Mesenteric fat pad (tissue), 1 donor: Measurements from ENCODE around the gene PCIF1. TPM values are rescaled to one million over a fixed set of nuclear protein-coding genes. Genes with fewer than 3 reads are reported as not detected.
"Not testable (repeated sequence)": the region's sequence is repeated elsewhere in the genome, so short reads cannot be mapped to it uniquely, and the experiment has no call there.

Source experiments
- DNase-seq: peaks from one replicate; pipeline ENCODE4 v3.0.0-alpha.2; 2020; ENCODE audit warnings: low spot score
- long read RNA-seq: library from polyadenylated mRNA; unstranded; transcript quantifications from one replicate; pipeline ENCODE4 v2.0.0, GENCODE V29; 2020
- total RNA-seq: library from RNA; stranded (reverse); fragmentation: NEBNext Ultra II Directional; extraction: Animal tissue kit (Norgen Biotek cat#: 25700); gene quantifications from one replicate; pipeline ENCODE4 v1.2.1, GENCODE V29; 2021
- donor health status: DM: yes; HTN: yes; CAD: no.

Gene PCIF1
- total RNA-seq, result 27.1 TPM
- long read RNA-seq, transcript PCIF1-201 (17 exons, 2,747 nt), result major isoform, 75 of 119 reads
- long read RNA-seq, partial matches to known transcripts, result 16 of 119 reads
- long read RNA-seq, other reads (novel, unspliced or antisense), result 27 of 119 reads

GRCh38 chr20:45934586-45935415, at the start of gene PCIF1:
TSS of gene PCIF1 (plus strand) at chr20:45934683. CDS start at chr20:45939000, 4,317 bp downstream.
- peak; percentile 99 for DNase-seq

DNA sequence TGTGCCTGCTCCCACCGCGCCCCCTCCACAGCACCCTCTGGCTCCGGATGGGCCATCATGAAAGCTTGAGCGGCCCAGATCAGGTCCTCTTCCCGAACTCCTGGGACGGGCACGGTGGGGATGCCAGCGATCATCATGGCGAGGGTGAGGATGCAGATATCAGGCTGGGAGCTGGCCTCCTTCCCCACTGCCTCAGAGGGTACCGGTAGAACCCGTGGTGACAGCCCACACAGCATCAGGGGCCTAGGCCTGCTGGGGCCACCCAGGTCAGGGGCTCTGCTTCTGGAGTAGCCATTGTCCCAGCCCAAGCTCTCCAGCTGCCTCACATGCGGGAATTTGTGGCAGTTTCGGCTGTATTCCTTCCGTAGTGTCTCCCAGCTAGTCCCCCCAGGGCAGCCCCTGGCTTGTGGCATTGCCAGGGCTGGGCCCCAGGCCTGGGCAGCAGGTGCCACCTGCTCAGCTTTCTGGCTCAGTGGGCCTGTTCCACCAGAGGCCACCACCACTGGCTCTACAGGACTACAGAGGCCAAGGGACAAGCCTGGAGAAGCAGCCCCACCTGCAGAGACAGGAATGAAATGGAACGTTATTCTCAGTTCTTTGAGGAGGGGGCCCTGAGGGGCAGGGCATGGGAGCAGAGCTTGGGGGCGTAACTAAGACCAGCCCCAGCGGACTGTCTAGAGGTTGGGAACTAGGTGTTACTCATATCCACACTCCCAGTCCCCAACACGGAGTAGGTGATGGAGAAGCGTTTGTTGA, 47.7 kb upstream of the PCIF1 start:
- DNase-seq, result no peak

DNA sequence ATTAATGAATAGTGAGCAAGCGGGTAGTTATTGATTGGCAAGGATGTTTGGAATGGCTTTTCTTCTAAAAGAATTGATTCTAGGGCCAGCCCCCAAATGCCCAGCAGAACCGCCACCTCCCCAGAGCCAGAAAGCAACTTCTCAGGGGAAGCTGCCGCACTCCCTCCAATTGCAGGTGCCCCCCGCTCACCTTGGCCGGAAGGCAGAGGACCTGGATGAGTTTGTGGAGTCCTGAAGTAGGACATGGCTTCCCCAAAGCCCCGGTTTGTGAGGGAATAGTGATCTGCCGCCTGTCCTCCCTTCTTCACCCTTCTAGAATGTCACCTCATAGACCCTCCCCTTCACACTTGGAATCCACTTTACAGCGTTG, 47.2 kb upstream of the PCIF1 start, which contains the start of gene SPATA25:
Gene SPATA25, minus strand, starts transcription at position 277 of the 370 bp plus-strand sequence. Its CDS starts 32 bp downstream, at position 245.
- no peak for DNase-seq

DNA sequence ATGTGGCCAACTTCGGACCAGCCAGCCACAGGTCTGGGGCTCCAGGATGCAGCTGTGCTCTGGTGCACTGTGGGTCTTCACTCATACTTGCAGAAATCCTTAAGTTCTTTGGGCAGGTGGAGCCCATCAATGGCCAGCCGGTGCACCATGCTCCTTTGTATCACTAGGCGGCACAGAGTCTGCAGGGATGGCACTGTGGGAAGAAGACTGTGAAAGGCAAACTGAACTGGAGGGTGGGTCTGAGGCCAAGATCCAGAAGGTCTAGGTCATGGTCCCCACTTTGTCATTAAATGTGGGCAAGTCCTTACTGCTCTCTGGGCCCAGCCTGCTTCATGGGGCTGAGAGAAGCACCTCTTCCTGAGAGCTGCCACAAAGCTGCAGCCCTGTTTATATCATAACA, 45.8 kb upstream of the PCIF1 start:
- DNase-seq, result no peak

GRCh38 chr20:45890077-45890984, 44.2 kb upstream of the PCIF1 start:
- DNase-seq, result no peak

DNA sequence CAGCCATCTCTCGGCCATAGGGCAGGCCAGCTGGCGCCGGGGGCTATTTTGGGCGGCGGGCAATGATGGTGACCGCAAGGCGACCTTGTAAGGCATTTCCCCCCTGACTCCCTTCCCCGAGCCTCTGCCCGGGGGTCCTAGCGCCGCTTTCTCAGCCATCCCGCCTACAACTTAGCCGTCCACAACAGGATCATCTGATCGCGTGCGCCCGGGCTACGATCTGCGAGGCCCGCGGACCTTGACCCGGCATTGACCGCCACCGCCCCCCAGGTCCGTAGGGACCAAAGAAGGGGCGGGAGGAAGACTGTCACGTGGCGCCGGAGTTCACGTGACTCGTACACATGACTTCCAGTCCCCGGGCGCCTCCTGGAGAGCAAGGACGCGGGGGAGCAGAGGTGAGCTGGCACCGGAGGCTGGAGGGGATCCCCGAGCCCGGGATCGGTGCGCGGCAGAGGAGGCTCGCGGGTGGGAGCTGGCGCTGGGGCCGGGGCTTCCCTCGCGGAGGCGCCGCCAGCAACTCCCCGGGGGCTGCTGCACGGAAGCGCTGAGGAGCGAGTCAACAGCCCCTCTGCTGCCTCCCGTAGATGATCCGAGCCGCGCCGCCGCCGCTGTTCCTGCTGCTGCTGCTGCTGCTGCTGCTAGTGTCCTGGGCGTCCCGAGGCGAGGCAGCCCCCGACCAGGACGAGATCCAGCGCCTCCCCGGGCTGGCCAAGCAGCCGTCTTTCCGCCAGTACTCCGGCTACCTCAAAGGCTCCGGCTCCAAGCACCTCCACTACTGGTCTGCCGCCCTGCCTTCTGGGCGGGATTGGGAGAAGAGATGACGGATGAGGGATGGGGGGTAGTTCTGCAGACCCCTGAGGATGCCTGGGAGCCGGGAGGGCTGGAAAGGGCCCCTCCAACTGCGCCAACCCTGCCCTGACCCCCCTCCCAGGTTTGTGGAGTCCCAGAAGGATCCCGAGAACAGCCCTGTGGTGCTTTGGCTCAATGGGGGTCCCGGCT, 43.2 kb upstream of the PCIF1 start, which contains the start of the genes CTSA and NEURL2:
Gene CTSA, plus strand, starts transcription at position 351 of the 999 bp plus-strand sequence. Its CDS starts 234 bp downstream, at position 585.
Gene NEURL2, minus strand, starts transcription at position 224 of the 999 bp plus-strand sequence. Its CDS starts 217 bp downstream, at position 7.
- DNase-seq, result peak; percentile 96

GRCh38 chr20:45892049-45892825, 42.2 kb upstream of the PCIF1 start:
- DNase-seq, result no peak

DNA sequence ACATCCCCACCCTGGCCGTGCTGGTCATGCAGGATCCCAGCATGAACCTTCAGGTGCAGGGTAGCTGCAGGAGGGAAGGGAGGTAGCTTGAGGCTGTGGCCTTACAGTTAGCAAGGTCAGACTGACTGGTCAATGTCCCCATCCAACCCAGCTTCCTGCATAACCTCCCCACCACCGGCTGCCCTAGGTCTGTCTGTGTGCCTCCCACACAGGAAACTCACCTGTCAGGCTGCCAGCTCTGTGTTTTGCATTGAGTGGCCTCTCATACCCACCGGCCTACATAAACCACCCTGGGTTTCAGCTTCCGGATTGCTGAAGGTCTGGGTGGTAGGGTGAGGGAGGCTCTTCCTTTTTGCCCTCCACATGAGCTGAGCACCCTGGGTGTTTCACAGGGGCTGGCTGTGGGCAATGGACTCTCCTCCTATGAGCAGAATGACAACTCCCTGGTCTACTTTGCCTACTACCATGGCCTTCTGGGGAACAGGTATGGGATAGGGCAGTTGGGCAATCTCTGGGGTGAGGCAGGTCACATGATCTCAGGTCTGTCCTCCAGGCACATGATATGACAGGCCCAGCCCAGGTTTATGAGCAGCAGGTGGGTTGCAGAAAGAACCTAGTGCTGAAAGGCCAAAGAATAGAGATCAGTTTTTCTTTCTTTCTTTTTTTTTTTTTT, 41.5 kb upstream of the PCIF1 start:
- no peak for DNase-seq

DNA sequence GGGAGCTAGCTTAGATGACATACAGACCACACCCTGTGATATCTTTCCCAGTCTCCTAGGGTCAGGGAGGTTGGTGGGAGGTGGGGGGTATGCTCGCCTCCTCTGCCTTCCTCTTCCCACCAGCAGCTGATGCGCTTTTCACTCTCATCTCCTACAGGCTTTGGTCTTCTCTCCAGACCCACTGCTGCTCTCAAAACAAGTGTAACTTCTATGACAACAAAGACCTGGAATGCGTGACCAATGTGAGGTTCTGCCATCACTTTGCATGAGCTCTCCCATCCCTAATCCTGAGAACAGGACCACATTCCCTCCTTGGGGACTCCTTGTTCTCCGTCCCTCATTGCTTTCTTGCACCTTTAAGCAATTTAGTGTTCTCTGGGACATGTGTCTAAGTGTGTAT, 40.7 kb upstream of the PCIF1 start:
- DNase-seq, result no peak

DNA sequence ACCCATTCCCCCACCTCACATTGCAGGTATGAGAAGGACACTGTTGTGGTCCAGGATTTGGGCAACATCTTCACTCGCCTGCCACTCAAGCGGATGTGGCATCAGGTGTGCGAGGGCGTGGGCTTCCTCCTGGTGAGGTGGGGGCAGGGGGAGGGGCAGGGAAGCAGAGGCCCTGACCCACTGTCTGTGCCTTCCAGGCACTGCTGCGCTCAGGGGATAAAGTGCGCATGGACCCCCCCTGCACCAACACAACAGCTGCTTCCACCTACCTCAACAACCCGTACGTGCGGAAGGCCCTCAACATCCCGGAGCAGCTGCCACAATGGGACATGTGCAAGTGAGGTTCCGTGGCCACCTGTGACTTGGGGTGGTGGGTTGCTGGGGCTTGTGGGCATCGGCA, 39.7 kb upstream of the PCIF1 start:
- DNase-seq, result no peak

GRCh38 chr20:45896641-45897161, 37.8 kb upstream of the PCIF1 start:
- no peak for DNase-seq

DNA sequence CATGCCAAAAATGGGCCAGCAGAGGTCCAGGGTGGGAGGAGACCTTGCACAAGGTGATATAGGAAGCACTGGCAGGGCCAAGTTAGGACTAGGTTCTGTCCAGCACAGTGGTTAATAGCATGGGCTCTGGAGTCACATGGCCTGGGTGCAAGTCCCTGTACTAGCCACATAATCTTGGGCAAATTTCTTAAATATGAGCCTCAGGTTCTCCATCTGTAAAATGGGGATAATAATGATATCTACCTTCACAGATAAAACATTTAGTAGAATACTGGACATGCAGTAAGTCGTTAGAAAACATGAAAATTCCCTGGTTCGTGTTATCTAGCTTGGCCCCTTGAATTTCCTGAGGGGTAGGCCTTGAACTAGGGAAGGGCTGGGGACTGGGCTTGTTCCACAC, 37.2 kb upstream of the PCIF1 start:
- DNase-seq, result no peak

GRCh38 chr20:45897692-45898091, 36.8 kb upstream of the PCIF1 start:
- no peak for DNase-seq

DNA sequence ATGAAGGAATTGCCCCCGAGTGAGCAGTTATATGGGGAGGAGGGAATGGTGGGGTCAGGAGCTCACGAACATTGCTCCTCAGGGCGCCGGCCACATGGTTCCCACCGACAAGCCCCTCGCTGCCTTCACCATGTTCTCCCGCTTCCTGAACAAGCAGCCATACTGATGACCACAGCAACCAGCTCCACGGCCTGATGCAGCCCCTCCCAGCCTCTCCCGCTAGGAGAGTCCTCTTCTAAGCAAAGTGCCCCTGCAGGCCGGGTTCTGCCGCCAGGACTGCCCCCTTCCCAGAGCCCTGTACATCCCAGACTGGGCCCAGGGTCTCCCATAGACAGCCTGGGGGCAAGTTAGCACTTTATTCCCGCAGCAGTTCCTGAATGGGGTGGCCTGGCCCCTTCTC, 36.2 kb upstream of the PCIF1 start:
- DNase-seq, result no peak

- DNase-seq, result no peak
Measured at GRCh38 chr20:45899046-45899835, 35.2 kb upstream of the PCIF1 start.

DNA sequence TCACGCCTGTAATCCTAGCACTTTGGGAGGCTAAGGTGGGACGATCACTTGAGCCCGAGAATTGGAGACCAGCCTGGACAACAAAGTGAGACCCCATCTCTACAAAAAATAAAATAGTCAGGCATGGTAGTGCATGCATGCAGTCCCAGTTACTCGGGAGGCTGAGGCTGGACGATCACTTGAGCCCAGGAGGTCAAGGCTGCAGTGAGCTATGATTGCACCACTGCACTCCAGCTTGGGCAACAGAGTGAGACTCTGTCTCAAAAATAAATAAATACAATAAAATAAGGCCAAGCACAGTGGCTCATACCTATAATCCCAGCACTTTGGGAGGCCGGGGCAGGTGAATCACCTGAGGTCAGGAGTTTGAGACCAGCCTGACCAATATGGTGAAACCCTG, 33.2 kb upstream of the PCIF1 start:
- DNase-seq, result not testable (repeated sequence)

- DNase-seq, result no peak
Measured at GRCh38 chr20:45902199-45902701, 32.2 kb upstream of the PCIF1 start.
